Measurements from ENCODE around the gene ARPC5L. TPM values are rescaled to one million over a fixed set of nuclear protein-coding genes. Genes with fewer than 3 reads are reported as not detected.

The ARPC5L gene
- total and polyA plus RNA-seq, 2 of the 13 experiments (the other 11 are each of a cell fraction or from before 2014, with no cell fraction given) = 29.9 to 33.8 TPM

GRCh38 chr9:124868511-124869465 is 6.9 kb downstream of the ARPC5L start (continued):
- TF ChIP-seq PRPF4 (IDR thresholded peaks at IDR 0.05; ENCODE audit: low read depth, low read length, poor library complexity, severe bottlenecking) (no peak), NFIB (CRISPR knock-in tag; IDR thresholded peaks at IDR 0.05; ENCODE audit: borderline replicate concordance) (no peak), SALL1 (CRISPR knock-in tag; IDR thresholded peaks at IDR 0.05) (peak; percentile 65; the same call in 1 of the 2 replicates), ZNF878 (CRISPR knock-in tag; IDR thresholded peaks at IDR 0.05) (no peak), ZNF18 (CRISPR knock-in tag; IDR thresholded peaks at IDR 0.05; ENCODE audit: insufficient replicate concordance) (no peak), SETDB1 (CRISPR knock-in tag; IDR thresholded peaks at IDR 0.05; ENCODE audit: borderline replicate concordance) (no peak), TEAD2 (CRISPR knock-in tag; IDR thresholded peaks at IDR 0.05) (no peak), ZFP36L2 (CRISPR knock-in tag; IDR thresholded peaks at IDR 0.05) (no peak), ZMYM4 (CRISPR knock-in tag; IDR thresholded peaks at IDR 0.05) (peak; percentile 50), GATA4 (IDR thresholded peaks at IDR 0.05; ENCODE audit: borderline replicate concordance, low read depth) (no peak), ZNF207 (IDR thresholded peaks at IDR 0.05; ENCODE audit: borderline replicate concordance) (no peak), KLF11 (CRISPR knock-in tag; IDR thresholded peaks at IDR 0.05) (peak; percentile 48; the same call in 1 of the 2 replicates), GTF2F1 (IDR thresholded peaks at IDR 0.05; ENCODE audit: low read length) (no peak), ZNF563 (CRISPR knock-in tag; IDR thresholded peaks at IDR 0.05) (peak; percentile 60), ZNF512 (CRISPR knock-in tag; IDR thresholded peaks at IDR 0.05) (no peak), ZHX1 (CRISPR knock-in tag; IDR thresholded peaks at IDR 0.05; ENCODE audit: low read depth) (no peak), HOXD1 (CRISPR knock-in tag; IDR thresholded peaks at IDR 0.05) (no peak), MAZ (IDR thresholded peaks at IDR 0.05; ENCODE audit: borderline replicate concordance, low read depth, low read length) (no peak), MAZ (CRISPR knock-in tag; IDR thresholded peaks at IDR 0.05; ENCODE audit: low read depth) (no peak; the same call in none of the 2 replicates), ADNP (CRISPR knock-in tag; IDR thresholded peaks at IDR 0.05) (no peak), NPAS2 (CRISPR knock-in tag; IDR thresholded peaks at IDR 0.05; ENCODE audit: borderline replicate concordance) (no peak), ISX (CRISPR knock-in tag; conservative IDR thresholded peaks at IDR 0.05) (no peak), ZNF12 (CRISPR knock-in tag; IDR thresholded peaks at IDR 0.05) (no peak; the same call in 1 of the 2 replicates), IKZF4 (CRISPR knock-in tag; IDR thresholded peaks at IDR 0.05; ENCODE audit: borderline replicate concordance, low read depth, not compliant biosample characterization) (no peak), NFYB (CRISPR knock-in tag; IDR thresholded peaks at IDR 0.05) (no peak)
